GM23338 (cell line): ENCODE data around the gene FIG4. TPM values are rescaled to one million over a fixed set of nuclear protein-coding genes. Genes with fewer than 3 reads are reported as not detected.
A peak's percentile ranks its signal among the peaks of the same experiment; 100 is the strongest.

Experiments
- ATAC-seq: fragments of 200-7000 bp; cut with Tn5 transposase; 3 replicates; pipeline ENCODE4 v1.9.1; 2020
- DNase-seq: peaks from one replicate; pipeline ENCODE4 v3.0.0-alpha.2; 2015; ENCODE audit warnings: low spot score
- H2AFZ ChIP-seq: fragments of 200-600 bp; sonication (generic); 2 replicates; pipeline ENCODE4 v1.8.0; 2016; ENCODE audit warnings: antibody characterized with exemption, mild to moderate bottlenecking, moderate library complexity
- H3F3A ChIP-seq: fragments of 200-600 bp; sonication (generic); replicated peaks from 2 replicates; pipeline ENCODE4 v1.8.0; 2017; ENCODE audit warnings: antibody characterized with exemption, mixed run types, low read depth
- H3K27ac ChIP-seq: fragments of 200-600 bp; sonication (generic); 2 replicates; pipeline ENCODE4 v1.6.1; 2016; ENCODE audit warnings: low read depth
- H3K27me3 ChIP-seq: fragments of 200-600 bp; sonication (generic); 2 replicates; pipeline ENCODE4 v1.8.0; 2016; ENCODE audit warnings: mild to moderate bottlenecking, mixed run types, moderate library complexity; ENCODE audit not compliant: insufficient read depth
- H3K36me3 ChIP-seq: fragments of 200-600 bp; sonication (generic); 2 replicates; pipeline ENCODE4 v1.8.0; 2016; ENCODE audit warnings: mild to moderate bottlenecking; ENCODE audit not compliant: insufficient read depth
- H3K4me1 ChIP-seq: fragments of 200-600 bp; sonication (generic); 2 replicates; pipeline ENCODE4 v1.8.0; 2016; ENCODE audit warnings: mild to moderate bottlenecking, moderate library complexity; ENCODE audit not compliant: insufficient read depth
- H3K4me2 ChIP-seq: fragments of 200-600 bp; sonication (generic); 2 replicates; pipeline ENCODE4 v1.7.1; 2017; ENCODE audit warnings: mixed run types
- H3K4me3 ChIP-seq: fragments of 200-600 bp; sonication (generic); 2 replicates; pipeline ENCODE4 v1.6.1; 2016; ENCODE audit warnings: mixed run types
- H3K79me2 ChIP-seq: fragments of 200-600 bp; sonication (generic); replicated peaks from 2 replicates; pipeline ENCODE4 v1.8.0; 2017; ENCODE audit warnings: mild to moderate bottlenecking; ENCODE audit not compliant: insufficient read depth
- H3K9me2 ChIP-seq: fragments of 200-600 bp; sonication (generic); 2 replicates; pipeline ENCODE4 v1.8.0; 2017; ENCODE audit not compliant: insufficient read depth
- H4K20me1 ChIP-seq: fragments of 200-600 bp; sonication (generic); replicated peaks from 2 replicates; pipeline ENCODE4 v1.8.0; 2017; ENCODE audit warnings: mild to moderate bottlenecking; ENCODE audit not compliant: insufficient read depth
- H3K27ac Mint-ChIP-seq: 2 replicates; pipeline ENCODE4 v1.8.0; 2020; ENCODE audit warnings: inconsistent platforms, mild to moderate bottlenecking, moderate library complexity, mixed read lengths
- H3K27me3 Mint-ChIP-seq: 3 replicates; pipeline ENCODE4 v1.8.0; 2022; ENCODE audit warnings: low read depth, mild to moderate bottlenecking, moderate library complexity, mixed read lengths, inconsistent platforms; ENCODE audit not compliant: insufficient read depth, poor library complexity
- H3K36me3 Mint-ChIP-seq: 3 replicates; pipeline ENCODE4 v1.8.0; 2021; ENCODE audit warnings: low read depth, mild to moderate bottlenecking, inconsistent platforms, moderate library complexity, mixed read lengths
- H3K4me1 Mint-ChIP-seq: 3 replicates; pipeline ENCODE4 v1.8.0; 2020; ENCODE audit warnings: mild to moderate bottlenecking, inconsistent platforms, mixed read lengths
- H3K4me3 Mint-ChIP-seq: 3 replicates; pipeline ENCODE4 v1.8.0; 2021; ENCODE audit warnings: moderate library complexity, mild to moderate bottlenecking, inconsistent platforms, mixed read lengths
- H3K9me3 Mint-ChIP-seq: 3 replicates; pipeline ENCODE4 v1.8.0; 2020; ENCODE audit warnings: moderate library complexity, mild to moderate bottlenecking, inconsistent platforms, mixed read lengths
- CREB1 ChIP-seq: fragments of 250-450 bp; sonication (Bioruptor Pico); IDR thresholded peaks from 2 replicates; pipeline ENCODE4 v1.5.0; 2020; ENCODE audit warnings: low read depth, mild to moderate bottlenecking, moderate library complexity
- EZH2phosphoT487 ChIP-seq: fragments of 200-600 bp; sonication (generic); IDR thresholded peaks from one replicate; pipeline ENCODE4 v1.8.1; 2018; ENCODE audit warnings: antibody characterized with exemption; ENCODE audit not compliant: unreplicated experiment
- JUNB ChIP-seq: IDR thresholded peaks from one replicate; pipeline ENCODE4 v1.6.1; 2016; ENCODE audit warnings: antibody characterized with exemption; ENCODE audit not compliant: unreplicated experiment
- NANOG ChIP-seq: IDR thresholded peaks from 2 replicates; pipeline ENCODE4 v1.6.1; 2016; ENCODE audit warnings: antibody characterized with exemption, borderline replicate concordance
- ZNF462 ChIP-seq: fragments of 250-450 bp; sonication (Bioruptor Pico); IDR thresholded peaks from 2 replicates; pipeline ENCODE4 v1.5.0; 2020; ENCODE audit warnings: mild to moderate bottlenecking, moderate library complexity
- polyA plus RNA-seq: library from polyadenylated mRNA; unstranded; fragments of >200 nt; fragmentation: Nextera tagmentation; extraction: Ambion mirVana; gene quantifications from 2 replicates; pipeline ENCODE4 v1.2.1, GENCODE V29; 2016
- total RNA-seq: library from RNA; depleted of rRNA; stranded (reverse); fragments of >200 nt; shearing (Covaris generic); gene quantifications from 2 replicates; pipeline ENCODE4 v1.2.3, GENCODE V29; 2014; rRNA removed

The FIG4 gene
- total and polyA plus RNA-seq, 2 experiments from 2014 or later, result 7.0 to 16.9 TPM

GRCh38 chr6:109874621-109875020, 183.5 kb downstream of the FIG4 start:
- Histone ChIP-seq H2AFZ (peak overlapping the region; percentile 18; the same call in 1 of the 2 replicates), H3K4me1 (peaks cover 4% of the 10 kb centered on the region), H3F3A (no peaks in the 10 kb centered on the region), H3K27ac (no peak overlapping the region), H4K20me1 (no peaks in the 10 kb centered on the region), H3K79me2 (no peaks in the 10 kb centered on the region), H3K9me2 (0 out of 2 replicates have a peak, but pooled peaks cover 5% of the 10 kb centered on the region), H3K36me3 (no peaks in the 10 kb centered on the region), H3K4me2 (no peak overlapping the region), H3K4me3 (no peak overlapping the region), H3K27me3 (no peaks in the 10 kb centered on the region)
- peaks cover 3% of the 10 kb centered on the region for H3K27me3 Mint-ChIP-seq
- no peak overlapping the region for H3K27ac Mint-ChIP-seq
- peaks cover 17% of the 10 kb centered on the region; the same call in 2 of the 3 replicates for H3K36me3 Mint-ChIP-seq
- H3K4me1 Mint-ChIP-seq, result peaks cover 17% of the 10 kb centered on the region
- TF ChIP-seq EZH2phosphoT487, result no peak
- TF ChIP-seq NANOG, result no peak
- TF ChIP-seq CREB1 (CRISPR knock-in tag), result no peak
- TF ChIP-seq JUNB, result no peak
- TF ChIP-seq ZNF462 (CRISPR knock-in tag), result no peak
- H3K9me3 Mint-ChIP-seq, result peaks cover 17% of the 10 kb centered on the region; the same call in 2 of the 3 replicates
- ATAC-seq (no peak), DNase-seq (no peak)
- H3K4me3 Mint-ChIP-seq, result no peak overlapping the region

Other genes starting within 250 kb of the FIG4 start
- 77.8 TPM in 2 replicates for gene MICAL1, start 235.5 kb upstream of the FIG4 start, total RNA-seq
- 23.7 and 27.8 TPM in 2 replicates for gene MICAL1, start 235.5 kb upstream of the FIG4 start, polyA plus RNA-seq
- gene ZBTB24, start 208.1 kb upstream of the FIG4 start, total RNA-seq, result 22.0 and 26.6 TPM in 2 replicates
- 7.2 and 7.9 TPM in 2 replicates for gene ZBTB24, start 208.1 kb upstream of the FIG4 start, polyA plus RNA-seq
- gene AK9, start 94 bp upstream of the FIG4 start, total RNA-seq, result 2.0 and 5.0 TPM in 2 replicates
- 5.5 and 6.4 TPM in 2 replicates for gene AK9, start 94 bp upstream of the FIG4 start, polyA plus RNA-seq